Posterior vena cava (tissue), 2 donors: Measurements from ENCODE around the gene PARL. TPM values are rescaled to one million over a fixed set of nuclear protein-coding genes. Genes with fewer than 3 reads are reported as not detected.

Source experiments
- DNase-seq: peaks from one replicate; pipeline ENCODE4 v3.0.0-alpha.2; 2020; ENCODE audit warnings: low spot score
- intact Hi-C, 2 donors: fragments of 100-400 bp; cut with DNase I; formaldehyde crosslinking; loops; one replicate each; pipeline versions ENCODE4 v1.14.1 to v1.14.2; 2022 to 2023
- total RNA-seq, 2 donors: library from RNA; stranded (reverse); fragmentation: NEBNext Ultra II Directional; extraction: Animal tissue kit (Norgen Biotek cat#: 25700); gene quantifications; one replicate each; pipeline ENCODE4 v1.2.1, GENCODE V29; 2021
- donor health status: DM: yes; HTN: yes; CAD: no.
- donor health status: DM: yes; HTN: yes; CAD: no.

The PARL gene
- total RNA-seq, 2 donors from 2014 or later, result 57.8 to 60.7 TPM

GRCh38 chr3:183824761-183825455, 59.8 kb downstream of the PARL start:
- peak; percentile 82 for DNase-seq
- intact Hi-C loops, result no loop called here

- no peak for DNase-seq
- intact Hi-C loops, result no loop called here
Measured at GRCh38 chr3:183823963-183824362, 60.7 kb downstream of the PARL start.

GRCh38 chr3:183822631-183823030, 62.0 kb downstream of the PARL start:
- intact Hi-C loops, result no loop called here

GRCh38 chr3:183819831-183820230, 64.8 kb downstream of the PARL start:
- intact Hi-C loops, result no loop called here
- DNase-seq, result no peak

More at GRCh38 chr3:183822631-183823030, 62.0 kb downstream of the PARL start:
- DNase-seq, result peak; percentile 46

GRCh38 chr3:183818706-183819624, 65.7 kb downstream of the PARL start:
- intact Hi-C loops, result no loop called here
- peak; percentile 60 for DNase-seq

GRCh38 chr3:183818041-183818620, 66.5 kb downstream of the PARL start:
- peak; percentile 74 for DNase-seq
- intact Hi-C loops, result no loop called here

GRCh38 chr3:183817639-183818038, 67.0 kb downstream of the PARL start:
- DNase-seq, result no peak
- intact Hi-C loops, result no loop called here

GRCh38 chr3:183816681-183817510, 67.8 kb downstream of the PARL start:
- intact Hi-C loops, result no loop called here
- no peak for DNase-seq

- no peak for DNase-seq
- intact Hi-C loops, result no loop called here
Measured at GRCh38 chr3:183815951-183816475, 68.7 kb downstream of the PARL start.

GRCh38 chr3:183815563-183815940, 69.1 kb downstream of the PARL start:
- intact Hi-C loops, result no loop called here
- peak; percentile 8 for DNase-seq

- intact Hi-C loops, result no loop called here
- no peak for DNase-seq
Measured at GRCh38 chr3:183814240-183814639, 70.4 kb downstream of the PARL start.

GRCh38 chr3:183812761-183813445, 71.8 kb downstream of the PARL start:
- peak; percentile 15 for DNase-seq
- intact Hi-C loops, result no loop called here

- DNase-seq, result peak; percentile 26
- intact Hi-C loops, result no loop called here
Measured at GRCh38 chr3:183811638-183812037, 73.0 kb downstream of the PARL start.

- intact Hi-C loops, result no loop called here
Measured at GRCh38 chr3:183810643-183811594, 73.8 kb downstream of the PARL start.

GRCh38 chr3:183809270-183809669, 75.4 kb downstream of the PARL start:
- intact Hi-C loops, result no loop called here
- no peak for DNase-seq

More at GRCh38 chr3:183810643-183811594, 73.8 kb downstream of the PARL start:
- peak; percentile 14 for DNase-seq

- intact Hi-C loops, result no loop called here
- DNase-seq, result peak; percentile 11
Measured at GRCh38 chr3:183808355-183808754, 76.3 kb downstream of the PARL start.

GRCh38 chr3:183807881-183808280, 76.8 kb downstream of the PARL start:
- intact Hi-C loops, result no loop called here
- DNase-seq, result no peak
